GM12865 (cell line): Measurements from ENCODE around the gene CCDC85A.

Experiments used
- DNase-seq: peaks from one replicate; pipeline ENCODE4 v3.0.0; 2010; ENCODE audit warnings: low read depth
- H3K4me3 ChIP-seq: 2 replicates; pipeline ENCODE4 v1.5.1; 2011; ENCODE audit warnings: mild to moderate bottlenecking, low read depth, low read length, control low read depth
- TF ChIP-seq, protein P1 (sequence below): IDR thresholded peaks from 2 replicates; pipeline ENCODE4 v1.5.1; 2011; ENCODE audit warnings: low read length, control low read depth, low read depth, inconsistent platforms; ENCODE audit not compliant: insufficient read depth; ENCODE audit errors: missing control alignments

Gene CCDC85A

DNA sequence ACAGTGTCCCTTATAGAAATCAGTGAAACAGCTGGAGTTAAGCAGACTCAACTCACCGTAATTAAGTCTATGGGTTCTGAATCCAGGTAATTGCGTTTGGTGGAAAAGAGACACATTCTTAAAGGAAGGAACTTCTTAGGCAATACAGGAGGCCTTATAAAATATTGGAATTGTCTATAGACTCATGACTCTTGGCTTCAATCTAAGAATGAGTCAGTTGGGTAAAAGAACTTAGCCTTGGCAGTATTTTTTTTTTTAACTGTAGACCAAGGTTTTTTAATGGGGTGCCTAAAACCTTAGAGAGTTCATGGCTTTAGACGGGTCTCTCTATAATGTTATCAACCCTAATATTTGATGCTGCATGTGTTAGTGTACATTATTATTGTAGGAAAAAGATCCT is 47.6 kb downstream of the CCDC85A start:
- H3K4me3 ChIP-seq, result no peak overlapping the region
- no peak for DNase-seq
- TF ChIP-seq, protein P1, sequence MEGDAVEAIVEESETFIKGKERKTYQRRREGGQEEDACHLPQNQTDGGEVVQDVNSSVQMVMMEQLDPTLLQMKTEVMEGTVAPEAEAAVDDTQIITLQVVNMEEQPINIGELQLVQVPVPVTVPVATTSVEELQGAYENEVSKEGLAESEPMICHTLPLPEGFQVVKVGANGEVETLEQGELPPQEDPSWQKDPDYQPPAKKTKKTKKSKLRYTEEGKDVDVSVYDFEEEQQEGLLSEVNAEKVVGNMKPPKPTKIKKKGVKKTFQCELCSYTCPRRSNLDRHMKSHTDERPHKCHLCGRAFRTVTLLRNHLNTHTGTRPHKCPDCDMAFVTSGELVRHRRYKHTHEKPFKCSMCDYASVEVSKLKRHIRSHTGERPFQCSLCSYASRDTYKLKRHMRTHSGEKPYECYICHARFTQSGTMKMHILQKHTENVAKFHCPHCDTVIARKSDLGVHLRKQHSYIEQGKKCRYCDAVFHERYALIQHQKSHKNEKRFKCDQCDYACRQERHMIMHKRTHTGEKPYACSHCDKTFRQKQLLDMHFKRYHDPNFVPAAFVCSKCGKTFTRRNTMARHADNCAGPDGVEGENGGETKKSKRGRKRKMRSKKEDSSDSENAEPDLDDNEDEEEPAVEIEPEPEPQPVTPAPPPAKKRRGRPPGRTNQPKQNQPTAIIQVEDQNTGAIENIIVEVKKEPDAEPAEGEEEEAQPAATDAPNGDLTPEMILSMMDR, result no peak

DNA sequence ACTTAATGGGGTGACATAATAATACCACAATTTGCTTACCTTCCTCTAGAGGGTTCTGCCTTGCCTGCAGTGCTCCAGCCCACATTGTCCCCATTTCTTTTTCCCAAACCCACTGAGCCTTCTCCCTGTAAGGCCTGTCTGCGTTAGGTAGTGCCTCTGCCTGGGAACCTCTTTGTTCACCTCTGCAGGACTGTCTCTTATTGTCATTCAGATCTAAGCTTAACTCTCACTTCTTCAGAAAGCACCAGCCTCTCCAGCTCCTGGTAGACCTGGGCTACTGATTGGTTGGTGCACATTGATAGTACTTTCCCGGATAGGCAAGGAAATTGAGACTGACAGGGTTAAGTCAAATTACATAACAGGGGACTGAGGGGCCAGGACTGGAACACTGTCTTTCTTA is 49.1 kb downstream of the CCDC85A start:
- DNase-seq, result no peak
- H3K4me3 ChIP-seq, result no peak overlapping the region
- TF ChIP-seq, protein P1, result no peak

DNA sequence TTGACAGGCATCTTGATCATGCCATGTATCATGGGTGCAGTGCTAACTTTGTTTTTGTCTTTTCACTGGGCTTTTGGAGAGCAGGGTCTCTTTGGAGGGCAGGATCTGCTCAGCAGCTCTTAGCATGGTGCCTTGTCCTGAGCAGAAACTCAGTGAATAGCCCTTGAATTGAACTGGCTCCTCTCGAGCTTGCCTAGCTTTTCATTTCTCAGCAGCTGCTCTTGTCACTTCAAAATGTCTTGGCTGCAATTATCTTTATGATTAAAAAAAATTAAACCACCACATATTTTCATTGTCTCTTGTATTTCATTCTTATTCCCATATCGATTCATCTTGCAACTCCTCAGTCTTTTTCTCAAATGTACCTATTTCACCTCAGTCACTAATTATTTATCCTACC is 50.5 kb downstream of the CCDC85A start:
- H3K4me3 ChIP-seq, result no peak overlapping the region
- no peak for DNase-seq
- TF ChIP-seq, protein P1, result no peak

DNA sequence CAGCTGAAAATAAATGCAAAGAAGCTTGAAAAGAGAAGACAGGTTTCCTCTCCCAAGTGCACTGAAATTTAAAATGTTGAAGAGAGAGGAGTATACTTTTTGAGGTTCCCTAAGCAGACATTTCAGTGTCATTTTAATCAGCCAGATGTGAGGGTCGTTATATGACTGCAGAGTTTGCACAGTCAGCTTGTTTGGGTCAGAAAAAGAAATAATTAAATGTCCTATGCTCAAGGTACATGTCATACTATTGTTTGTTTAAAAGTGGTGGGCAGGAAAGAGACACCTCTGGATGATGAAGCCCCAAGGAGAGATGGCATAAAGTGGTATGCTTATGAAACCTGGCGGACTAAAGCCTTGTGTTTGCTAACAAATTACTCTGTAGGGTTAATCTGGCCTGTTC is 55.2 kb downstream of the CCDC85A start:
- no peak for DNase-seq
- TF ChIP-seq, protein P1, result no peak

DNA sequence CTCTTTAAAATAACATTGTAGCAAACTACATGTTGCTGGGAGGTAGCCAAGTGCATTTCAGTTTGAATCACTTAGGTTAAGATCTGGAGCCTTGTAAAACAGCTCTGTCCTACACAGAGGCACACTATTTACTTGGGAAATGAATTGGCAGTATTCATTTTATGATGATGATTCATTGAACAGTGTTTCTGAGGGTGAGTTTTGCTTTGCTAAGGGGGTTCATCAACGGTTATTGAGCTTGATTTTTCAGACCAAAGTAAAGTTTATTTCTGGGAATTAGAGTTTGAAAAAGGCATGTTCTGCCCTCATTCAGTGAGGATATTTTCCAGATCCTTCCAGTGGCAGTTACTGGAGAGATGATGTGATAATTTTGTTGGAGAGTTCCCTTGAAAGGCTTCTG is 55.6 kb downstream of the CCDC85A start:
- no peak overlapping the region for H3K4me3 ChIP-seq
- TF ChIP-seq, protein P1, result no peak
- DNase-seq, result no peak

More for the DNA sequence above, 55.2 kb downstream of the CCDC85A start:
- H3K4me3 ChIP-seq, result no peak overlapping the region

DNA sequence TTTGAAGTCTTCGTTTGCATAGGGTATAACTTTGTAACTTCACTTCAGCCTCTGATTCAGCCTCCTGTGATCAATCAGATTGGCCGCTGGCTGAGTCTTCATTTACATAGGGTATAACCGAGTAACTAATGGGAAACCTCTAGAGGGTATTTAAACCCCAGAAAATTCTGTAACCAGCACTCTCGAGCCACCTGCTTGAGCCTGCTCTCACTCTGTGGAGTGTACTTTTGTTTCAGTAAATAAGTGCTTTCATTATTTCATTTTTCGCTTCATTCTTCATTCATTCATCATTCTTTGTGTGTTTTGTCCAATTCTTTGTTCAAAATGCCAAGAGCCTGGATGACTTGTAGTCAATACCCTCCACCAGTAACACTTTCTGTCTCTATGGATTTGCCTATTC is 56.4 kb downstream of the CCDC85A start:
- TF ChIP-seq, protein P1, result no peak
- H3K4me3 ChIP-seq, result no peak overlapping the region
- DNase-seq, result no peak

- TF ChIP-seq, protein P1, result no peak
- DNase-seq, result no peak
- H3K4me3 ChIP-seq, result no peak overlapping the region
Measured at GRCh38 chr2:56244506-56244905, 60.7 kb downstream of the CCDC85A start.
